ENCODE measurements around the gene FYB2. TPM values are rescaled to one million over a fixed set of nuclear protein-coding genes. Genes with fewer than 3 reads are reported as not detected.

FYB2 gene
- total and polyA plus RNA-seq, 2 experiments from 2014 or later, result 0.45 to 0.48 TPM

DNA sequence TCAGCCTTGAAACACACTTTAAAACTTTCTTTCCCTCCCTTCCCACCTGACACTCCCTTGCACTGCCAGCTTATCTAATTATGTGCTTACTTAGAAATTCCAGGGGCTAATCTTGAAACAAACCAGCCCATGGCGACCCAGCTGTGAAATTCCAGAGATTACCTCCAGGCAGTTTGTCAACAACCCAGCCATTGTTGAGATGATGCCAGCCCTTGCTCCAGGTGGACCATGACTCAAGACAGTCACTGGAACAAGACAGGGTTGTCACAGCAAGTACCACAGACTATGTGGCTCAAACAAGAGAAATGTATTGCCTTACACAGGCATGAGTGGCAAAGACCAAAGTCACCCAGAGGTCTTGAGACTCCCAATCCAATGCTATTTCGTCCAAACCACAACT lies 7.9 kb downstream of the FYB2 start:
- H3K9me3 ChIP-seq (ENCODE audit: low read depth), result no peaks in the 10 kb centered on the region
- TF ChIP-seq, protein P1, sequence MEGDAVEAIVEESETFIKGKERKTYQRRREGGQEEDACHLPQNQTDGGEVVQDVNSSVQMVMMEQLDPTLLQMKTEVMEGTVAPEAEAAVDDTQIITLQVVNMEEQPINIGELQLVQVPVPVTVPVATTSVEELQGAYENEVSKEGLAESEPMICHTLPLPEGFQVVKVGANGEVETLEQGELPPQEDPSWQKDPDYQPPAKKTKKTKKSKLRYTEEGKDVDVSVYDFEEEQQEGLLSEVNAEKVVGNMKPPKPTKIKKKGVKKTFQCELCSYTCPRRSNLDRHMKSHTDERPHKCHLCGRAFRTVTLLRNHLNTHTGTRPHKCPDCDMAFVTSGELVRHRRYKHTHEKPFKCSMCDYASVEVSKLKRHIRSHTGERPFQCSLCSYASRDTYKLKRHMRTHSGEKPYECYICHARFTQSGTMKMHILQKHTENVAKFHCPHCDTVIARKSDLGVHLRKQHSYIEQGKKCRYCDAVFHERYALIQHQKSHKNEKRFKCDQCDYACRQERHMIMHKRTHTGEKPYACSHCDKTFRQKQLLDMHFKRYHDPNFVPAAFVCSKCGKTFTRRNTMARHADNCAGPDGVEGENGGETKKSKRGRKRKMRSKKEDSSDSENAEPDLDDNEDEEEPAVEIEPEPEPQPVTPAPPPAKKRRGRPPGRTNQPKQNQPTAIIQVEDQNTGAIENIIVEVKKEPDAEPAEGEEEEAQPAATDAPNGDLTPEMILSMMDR (IDR thresholded peaks at IDR 0.05; ENCODE audit: low read depth, low read length), result no peak
- H3K27ac ChIP-seq, result peak overlapping the region; percentile 65
- no peak overlapping the region for H3K4me3 ChIP-seq
- DNase-seq (ENCODE audit: low read depth in 1 of 2, low spot score in 1 of 2), result peak in 1 of 2 donors; percentile 65
- H3K36me3 ChIP-seq, result no peaks in the 10 kb centered on the region
- H3K27me3 ChIP-seq, result no peaks in the 10 kb centered on the region
- peaks cover 22% of the 10 kb centered on the region for H3K4me1 ChIP-seq (ENCODE audit: low read depth)

DNA sequence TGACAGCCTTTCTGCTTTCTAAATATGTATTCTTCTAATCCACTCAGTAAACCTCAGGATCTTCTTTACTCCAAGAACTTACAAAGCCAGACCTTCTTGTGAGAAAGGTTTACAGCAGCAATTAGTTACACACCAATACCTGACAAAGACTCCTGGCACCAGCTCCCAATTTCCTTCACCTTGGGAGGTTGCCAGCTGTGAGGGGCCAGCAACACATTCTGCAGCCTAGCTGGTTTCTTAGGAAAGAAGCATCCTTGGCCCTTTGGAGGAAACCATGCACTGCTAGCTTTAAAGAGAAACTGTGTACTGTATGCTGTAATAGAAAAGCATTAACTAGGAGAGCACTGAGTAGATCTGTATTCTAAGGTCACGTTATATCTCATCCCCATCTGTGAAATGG lies 10.8 kb downstream of the FYB2 start:
- no peak for DNase-seq (ENCODE audit: low read depth in 1 of 2, low spot score in 1 of 2)
- Histone ChIP-seq H3K27ac (no peak overlapping the region), H3K9me3 (ENCODE audit: low read depth) (no peaks in the 10 kb centered on the region), H3K36me3 (no peaks in the 10 kb centered on the region), H3K27me3 (no peaks in the 10 kb centered on the region), H3K4me1 (ENCODE audit: low read depth) (peaks cover 22% of the 10 kb centered on the region), H3K4me3 (no peak overlapping the region)
- TF ChIP-seq, protein P1 (IDR thresholded peaks at IDR 0.05; ENCODE audit: low read depth, low read length), result no peak

DNA sequence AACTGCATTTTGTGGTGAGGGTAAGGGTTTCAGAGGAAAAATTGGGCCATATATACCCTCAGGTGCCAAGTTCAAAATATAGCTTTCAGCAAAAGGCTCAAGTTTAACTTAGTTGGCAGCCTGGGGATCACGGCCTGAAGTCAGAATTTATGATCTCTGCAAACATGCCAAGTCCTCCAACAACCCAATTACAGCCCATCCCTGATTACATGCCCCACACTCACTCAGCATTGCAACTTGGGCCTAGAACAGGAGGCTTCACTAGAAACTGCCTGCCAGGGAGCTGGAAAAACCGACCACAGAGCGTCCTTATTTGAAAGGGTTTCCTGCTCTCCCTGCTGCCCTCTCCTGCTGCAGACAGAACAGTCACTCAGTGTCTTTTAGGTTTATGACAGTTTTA lies 12.4 kb downstream of the FYB2 start:
- peak overlapping the region; percentile 30 for H3K27ac ChIP-seq
- H3K4me3 ChIP-seq, result no peak overlapping the region
- TF ChIP-seq, protein P1 (IDR thresholded peaks at IDR 0.05; ENCODE audit: low read depth, low read length), result no peak
- no peaks in the 10 kb centered on the region for H3K27me3 ChIP-seq
- H3K9me3 ChIP-seq (ENCODE audit: low read depth), result no peaks in the 10 kb centered on the region
- peaks cover 13% of the 10 kb centered on the region for H3K4me1 ChIP-seq (ENCODE audit: low read depth)
- no peak for DNase-seq (ENCODE audit: low read depth in 1 of 2, low spot score in 1 of 2)
- H3K36me3 ChIP-seq, result no peaks in the 10 kb centered on the region

DNA sequence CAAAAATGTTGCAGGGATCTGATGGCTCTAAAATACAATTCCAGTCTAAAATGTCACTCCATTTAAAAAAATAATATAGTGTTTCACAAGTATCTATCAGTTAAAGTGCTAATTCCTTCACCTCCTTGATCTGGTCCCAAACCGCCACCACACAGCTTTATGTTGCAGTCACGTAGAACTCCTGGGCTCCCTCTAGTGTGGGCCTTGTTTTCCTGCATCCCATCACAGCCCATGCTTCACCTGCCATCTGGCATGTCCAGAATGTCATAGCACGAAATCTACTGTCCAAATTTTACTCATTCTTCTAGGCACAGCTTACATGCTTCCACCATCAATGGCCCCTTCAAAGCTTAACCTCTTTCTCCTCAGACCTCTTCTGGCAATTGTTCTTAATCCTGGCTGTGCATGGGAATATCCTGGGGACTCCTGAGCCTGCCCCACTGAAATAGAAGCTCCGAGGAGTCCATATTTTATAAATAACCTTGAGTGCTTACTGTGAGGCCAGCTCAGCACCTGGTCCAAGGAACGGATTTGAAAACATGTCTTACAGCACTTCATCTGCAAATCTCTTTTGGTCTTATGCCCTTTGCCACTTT lies 15.5 kb downstream of the FYB2 start:
- Histone ChIP-seq H3K27ac (no peak overlapping the region), H3K36me3 (no peaks in the 10 kb centered on the region), H3K4me1 (ENCODE audit: low read depth) (peaks cover 7% of the 10 kb centered on the region), H3K27me3 (no peaks in the 10 kb centered on the region), H3K4me3 (no peak overlapping the region), H3K9me3 (ENCODE audit: low read depth) (no peaks in the 10 kb centered on the region)
- TF ChIP-seq, protein P1 (IDR thresholded peaks at IDR 0.05; ENCODE audit: low read depth, low read length), result peak; percentile 61
- peak; percentile 27 to 62 for DNase-seq (ENCODE audit: low read depth in 1 of 2, low spot score in 1 of 2)

DNA sequence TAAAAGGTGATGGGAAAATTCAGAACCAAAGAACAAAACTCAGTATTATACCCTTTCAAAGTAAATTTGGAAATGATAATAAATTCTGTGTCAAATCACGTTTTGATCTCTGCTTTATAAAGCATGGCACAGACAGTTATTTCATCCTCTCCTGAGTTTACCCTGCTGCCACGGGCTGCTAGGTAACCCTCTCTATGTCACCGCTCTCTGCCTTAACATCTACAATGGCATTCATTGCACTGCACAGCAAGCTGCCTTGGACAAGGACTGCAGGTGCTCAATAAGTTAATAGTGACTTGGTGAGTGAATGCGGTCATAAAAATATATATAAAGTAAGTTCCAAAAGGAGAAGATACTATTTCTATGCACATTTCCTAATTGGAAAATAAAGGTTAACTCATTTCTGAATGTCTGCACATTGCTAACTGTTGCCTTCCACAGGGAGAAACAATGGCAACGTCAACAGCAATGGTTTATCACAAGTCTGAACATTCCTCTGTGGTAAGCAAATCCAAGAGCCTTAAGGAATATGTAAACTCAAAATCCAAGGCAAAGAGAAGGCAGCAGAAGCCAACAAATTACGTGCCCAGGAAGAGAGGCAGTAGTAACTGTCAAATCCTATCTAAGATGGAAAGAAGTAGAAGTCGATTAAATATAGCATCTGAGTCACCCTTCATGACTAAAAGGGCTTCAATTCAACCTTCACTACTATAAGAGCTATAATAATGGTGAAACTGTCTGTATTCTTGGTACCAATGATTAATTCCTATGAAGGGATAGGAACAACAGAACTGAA lies 19.4 kb downstream of the FYB2 start:
- Histone ChIP-seq H3K27ac (no peak overlapping the region), H3K4me3 (no peak overlapping the region), H3K9me3 (ENCODE audit: low read depth) (no peaks in the 10 kb centered on the region), H3K4me1 (ENCODE audit: low read depth) (no peaks in the 10 kb centered on the region), H3K36me3 (no peaks in the 10 kb centered on the region), H3K27me3 (no peaks in the 10 kb centered on the region)
- peak in 1 of 2 donors; percentile 36 for DNase-seq (ENCODE audit: low read depth in 1 of 2, low spot score in 1 of 2)
- TF ChIP-seq, protein P1 (IDR thresholded peaks at IDR 0.05; ENCODE audit: low read depth, low read length), result no peak

Measured in cardiac muscle cell (in vitro differentiated cells and primary cell).